ENCODE data around the gene DAAM2. TPM values are rescaled to one million over a fixed set of nuclear protein-coding genes. Genes with fewer than 3 reads are reported as not detected.

Gene DAAM2
- total and polyA plus RNA-seq, 9 of the 15 experiments (the other 6 are each of a cell fraction or from before 2014, with no cell fraction given), result 0.01 to 0.07 TPM; not detected in 7

DNA sequence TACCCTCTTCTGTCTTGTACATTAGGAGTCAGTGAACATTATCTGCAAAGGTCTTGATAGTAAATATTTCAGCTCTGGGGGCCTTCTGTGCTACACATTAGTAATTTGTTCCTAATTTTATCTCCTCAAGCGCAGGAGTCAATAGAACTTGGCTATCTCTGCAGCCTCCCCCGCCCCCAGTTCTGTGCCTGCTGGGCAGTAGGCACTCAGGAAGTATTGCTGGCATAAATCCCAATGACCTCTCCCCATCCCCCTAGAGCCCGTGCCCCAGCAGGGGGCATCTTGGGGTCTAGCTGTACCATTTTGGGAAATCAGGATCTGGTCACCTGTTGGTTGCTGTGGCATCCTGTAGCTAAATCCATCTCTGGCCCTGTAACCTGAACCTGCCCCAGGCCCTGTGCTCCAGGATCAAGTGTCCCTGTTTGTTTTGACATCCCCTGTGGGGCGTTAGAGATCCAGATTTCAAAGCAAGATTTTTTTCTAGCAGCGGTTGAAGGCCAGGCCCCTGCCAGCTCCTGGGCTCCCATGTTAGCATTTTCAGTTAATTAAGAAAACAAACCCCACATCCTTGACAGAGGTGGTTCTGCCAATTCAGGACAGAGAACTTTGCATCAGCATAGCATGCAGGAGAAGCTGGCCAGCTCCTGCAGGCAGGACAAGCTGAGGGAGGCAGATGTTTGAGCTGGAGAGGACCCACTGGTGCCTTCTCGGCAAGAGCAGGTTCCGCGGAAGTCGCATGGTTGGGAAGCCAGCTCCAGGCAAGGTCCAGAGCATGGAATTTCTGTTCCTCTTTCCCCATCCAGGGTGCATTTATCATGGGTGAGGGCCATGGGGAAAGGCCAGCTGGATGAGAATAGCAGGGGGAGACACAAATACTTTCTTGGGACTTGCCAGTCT lies 32.1 kb downstream of the DAAM2 start:
- FAIRE-seq, result no peak
- ATAC-seq, result no peak

DNA sequence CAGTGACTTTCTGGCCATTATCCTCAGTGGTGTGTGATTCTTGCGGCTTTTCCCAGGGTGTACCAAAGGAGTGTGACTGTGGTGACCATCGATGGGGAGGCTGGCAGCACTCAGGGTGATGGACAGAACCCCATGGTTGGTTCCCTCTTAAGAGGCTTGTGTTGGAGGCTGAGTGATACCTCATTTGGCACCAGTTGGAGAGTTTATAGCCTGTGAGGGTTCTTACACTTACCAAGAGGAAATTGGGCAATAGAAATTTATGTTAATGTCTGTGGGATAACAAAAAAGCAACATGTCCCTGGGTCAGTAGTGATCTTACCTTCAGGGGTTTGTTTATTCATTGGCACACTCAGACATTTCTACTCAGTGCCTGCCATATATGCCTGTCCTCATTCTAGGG lies 37.2 kb downstream of the DAAM2 start:
- DNase-seq (ENCODE audit: extremely low read depth in 1 of 4, low spot score in 3 of 4) (no peak), ATAC-seq (no peak), FAIRE-seq (no peak)
- H3K36me3 ChIP-seq (ENCODE audit: control insufficient read depth, insufficient read depth, low read length), result no peaks in the 10 kb centered on the region
- ChIA-PET POLR2A (no interaction called here), CTCF (ENCODE audit: low intra/inter-chr PET ratio) (no interaction called here)
- no peak overlapping the region for H3K4me2 ChIP-seq (ENCODE audit: insufficient read depth, low read length)
- no peak overlapping the region for H3K4me3 ChIP-seq
- no peak overlapping the region for H3K27ac ChIP-seq (ENCODE audit: extremely low read depth, low read depth, low read length)
- no peaks in the 10 kb centered on the region; a peak in 1 of 5 replicates for H3K4me1 ChIP-seq (replicated peaks in 1 of 2; ENCODE audit: control insufficient read depth in 2 of 2, insufficient read depth in 2 of 2, low read length in 2 of 2)
- TF ChIP-seq RB1 (IDR thresholded peaks at IDR 0.05; ENCODE audit: low read depth), result no peak
- no peak for TF ChIP-seq YY1 (IDR thresholded peaks at IDR 0.05; ENCODE audit: borderline replicate concordance in 1 of 3, control insufficient read depth in 1 of 3, extremely low read depth in 1 of 3, insufficient read depth in 3 of 3, insufficient read length in 1 of 3, insufficient replicate concordance in 2 of 3, low read depth in 1 of 3, low read length in 2 of 3)
- no peak for TF ChIP-seq SAP30 (IDR thresholded peaks at IDR 0.05; ENCODE audit: borderline replicate concordance, insufficient read depth, low read depth, low read length, poor library complexity, severe bottlenecking)
- no peak for TF ChIP-seq MEF2A (IDR thresholded peaks at IDR 0.05; ENCODE audit: control insufficient read depth, low read depth, low read length)
- no peak for TF ChIP-seq POLR3G (IDR thresholded peaks at IDR 0.05; ENCODE audit: extremely low read depth, insufficient read length, insufficient replicate concordance)
- TF ChIP-seq, protein P1, sequence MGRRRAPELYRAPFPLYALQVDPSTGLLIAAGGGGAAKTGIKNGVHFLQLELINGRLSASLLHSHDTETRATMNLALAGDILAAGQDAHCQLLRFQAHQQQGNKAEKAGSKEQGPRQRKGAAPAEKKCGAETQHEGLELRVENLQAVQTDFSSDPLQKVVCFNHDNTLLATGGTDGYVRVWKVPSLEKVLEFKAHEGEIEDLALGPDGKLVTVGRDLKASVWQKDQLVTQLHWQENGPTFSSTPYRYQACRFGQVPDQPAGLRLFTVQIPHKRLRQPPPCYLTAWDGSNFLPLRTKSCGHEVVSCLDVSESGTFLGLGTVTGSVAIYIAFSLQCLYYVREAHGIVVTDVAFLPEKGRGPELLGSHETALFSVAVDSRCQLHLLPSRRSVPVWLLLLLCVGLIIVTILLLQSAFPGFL (CRISPR knock-in tag; IDR thresholded peaks at IDR 0.05), result no peak
- no peak for TF ChIP-seq GABPB1 (CRISPR knock-in tag; IDR thresholded peaks at IDR 0.05)
- TF ChIP-seq, protein P2, sequence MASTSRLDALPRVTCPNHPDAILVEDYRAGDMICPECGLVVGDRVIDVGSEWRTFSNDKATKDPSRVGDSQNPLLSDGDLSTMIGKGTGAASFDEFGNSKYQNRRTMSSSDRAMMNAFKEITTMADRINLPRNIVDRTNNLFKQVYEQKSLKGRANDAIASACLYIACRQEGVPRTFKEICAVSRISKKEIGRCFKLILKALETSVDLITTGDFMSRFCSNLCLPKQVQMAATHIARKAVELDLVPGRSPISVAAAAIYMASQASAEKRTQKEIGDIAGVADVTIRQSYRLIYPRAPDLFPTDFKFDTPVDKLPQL (IDR thresholded peaks at IDR 0.05; ENCODE audit: extremely low read depth, insufficient read length), result no peak
- no peak for TF ChIP-seq SPI1 (IDR thresholded peaks at IDR 0.05; ENCODE audit: borderline replicate concordance, low read depth, low read length)
- no peak for TF ChIP-seq ETV5 (CRISPR knock-in tag; IDR thresholded peaks at IDR 0.05; ENCODE audit: low read depth)
- no peak for TF ChIP-seq TARDBP (IDR thresholded peaks at IDR 0.05)
- no peak overlapping the region for H3K9ac ChIP-seq (ENCODE audit: insufficient read depth in 1 of 2, low read depth in 2 of 2, low read length in 2 of 2)
- H3K27me3 ChIP-seq (ENCODE audit: control insufficient read depth in 2 of 2, insufficient read depth in 2 of 2, low read length in 2 of 2), result peaks cover 4 to 40% of the 10 kb centered on the region in 2 experiments; a peak in 4 of 5 replicates
- no peaks in the 10 kb centered on the region for H3K79me2 ChIP-seq (ENCODE audit: control insufficient read depth, insufficient read depth, low read length)
- H3K9me1 ChIP-seq (ENCODE audit: control insufficient read depth, insufficient read depth, low read length), result no peaks in the 10 kb centered on the region
- no peak overlapping the region for H2AFZ ChIP-seq (ENCODE audit: low read depth, low read length)
- in situ Hi-C loops (cut with MboI), result no loop called here
- intact Hi-C loops (cut with micrococcal nuclease), result no loop called here
- no TSS peak for BruUV-seq (replicated peaks)
- no peaks in the 10 kb centered on the region for H4K20me1 ChIP-seq (replicated peaks; ENCODE audit: control insufficient read depth, insufficient read depth, low read length)
- no peaks in the 10 kb centered on the region for H3K9me3 ChIP-seq (replicated peaks; ENCODE audit: control insufficient read depth, insufficient read depth, low read depth, low read length)
- WGBS (ENCODE audit: insufficient coverage, low coverage, missing lambda C conversion rate), result 4% methylated on average over 2 of the region's 2 CpGs

More for the DNA sequence above, 32.1 kb downstream of the DAAM2 start:
- Histone ChIP-seq H3K27me3 (ENCODE audit: control insufficient read depth in 2 of 2, insufficient read depth in 2 of 2, low read length in 2 of 2) (peaks cover 4 to 31% of the 10 kb centered on the region in 2 experiments; a peak in 4 of 5 replicates), H3K4me2 (ENCODE audit: insufficient read depth, low read length) (no peak overlapping the region), H3K79me2 (ENCODE audit: control insufficient read depth, insufficient read depth, low read length) (no peaks in the 10 kb centered on the region), H3K9me3 (replicated peaks; ENCODE audit: control insufficient read depth, insufficient read depth, low read depth, low read length) (no peaks in the 10 kb centered on the region), H4K20me1 (replicated peaks; ENCODE audit: control insufficient read depth, insufficient read depth, low read length) (no peaks in the 10 kb centered on the region), H3K9me1 (ENCODE audit: control insufficient read depth, insufficient read depth, low read length) (no peaks in the 10 kb centered on the region), H3K36me3 (ENCODE audit: control insufficient read depth, insufficient read depth, low read length) (no peaks in the 10 kb centered on the region), H3K4me1 (replicated peaks in 1 of 2; ENCODE audit: control insufficient read depth in 2 of 2, insufficient read depth in 2 of 2, low read length in 2 of 2) (no peaks in the 10 kb centered on the region), H3K4me3 (no peak overlapping the region), H3K9ac (ENCODE audit: insufficient read depth in 1 of 2, low read depth in 2 of 2, low read length in 2 of 2) (no peak overlapping the region), H2AFZ (ENCODE audit: low read depth, low read length) (no peak overlapping the region), H3K27ac (ENCODE audit: extremely low read depth, low read depth, low read length) (no peak overlapping the region)
- in situ Hi-C loops (cut with MboI), result no loop called here
- 5% methylated on average over 9 of the region's 9 CpGs for WGBS (ENCODE audit: insufficient coverage, low coverage, missing lambda C conversion rate)
- ChIA-PET CTCF (ENCODE audit: low intra/inter-chr PET ratio) (no interaction called here), POLR2A (interaction anchor here (0.6 kb wide), 1 partner anchor 1145 kb away, joined by 3 read pairs; no protein-coding TSS in a partner anchor)
- no peak for DNase-seq (ENCODE audit: extremely low read depth in 1 of 4, low spot score in 3 of 4)
- intact Hi-C loops (cut with micrococcal nuclease), result no loop called here
- no TSS peak for BruUV-seq (replicated peaks)
- TF ChIP-seq PCBP2 (IDR thresholded peaks at IDR 0.05; ENCODE audit: low read depth, low read length, poor library complexity, severe bottlenecking) (no peak), ZKSCAN3 (CRISPR knock-in tag; IDR thresholded peaks at IDR 0.05) (no peak)
